ENCODE data around the gene MRTFB. TPM values are rescaled to one million over a fixed set of nuclear protein-coding genes. Genes with fewer than 3 reads are reported as not detected.
A peak's percentile ranks its signal among the peaks of the same experiment; 100 is the strongest.

The MRTFB gene
- total and polyA plus RNA-seq, 2 of the 13 experiments (the other 11 are each of a cell fraction or from before 2014, with no cell fraction given) = 11.4 to 14.0 TPM

GRCh38 chr16:14071576-14072271, 605 bp downstream of the MRTFB start (continued):
- TF ChIP-seq SMAD3 (CRISPR knock-in tag; IDR thresholded peaks at IDR 0.05) (0 out of 2 replicates have a peak, but pooled peaks have one; percentile 29), IKZF4 (CRISPR knock-in tag; IDR thresholded peaks at IDR 0.05; ENCODE audit: borderline replicate concordance, low read depth, not compliant biosample characterization) (no peak), ZBTB49 (CRISPR knock-in tag; IDR thresholded peaks at IDR 0.05; ENCODE audit: borderline replicate concordance) (no peak), ZFP36L2 (CRISPR knock-in tag; IDR thresholded peaks at IDR 0.05) (0 out of 2 replicates have a peak, but pooled peaks have one; percentile 81), PTBP1 (IDR thresholded peaks at IDR 0.05; ENCODE audit: low read depth, low read length, poor library complexity, severe bottlenecking) (no peak), ZNF292 (CRISPR knock-in tag; IDR thresholded peaks at IDR 0.05; ENCODE audit: borderline replicate concordance, low read depth) (peak; percentile 20; the same call in 1 of the 2 replicates), ZNF792 (CRISPR knock-in tag; IDR thresholded peaks at IDR 0.05) (0 out of 2 replicates have a peak, but pooled peaks have one; percentile 23), ZFP41 (CRISPR knock-in tag; IDR thresholded peaks at IDR 0.05; ENCODE audit: borderline replicate concordance) (no peak), REXO4 (CRISPR knock-in tag; IDR thresholded peaks at IDR 0.05; ENCODE audit: borderline replicate concordance) (no peak), ZNF142 (CRISPR knock-in tag; IDR thresholded peaks at IDR 0.05) (no peak), THAP9 (CRISPR knock-in tag; IDR thresholded peaks at IDR 0.05; ENCODE audit: borderline replicate concordance) (no peak), ATF1 (CRISPR knock-in tag; IDR thresholded peaks at IDR 0.05) (no peak), FOSL2 (CRISPR knock-in tag; IDR thresholded peaks at IDR 0.05) (no peak), EP300 (IDR thresholded peaks at IDR 0.05; ENCODE audit: low read depth in 2 of 2, low read length in 2 of 2) (no peak), EP300 (CRISPR knock-in tag; IDR thresholded peaks at IDR 0.05; ENCODE audit: borderline replicate concordance) (no peak), MZF1 (CRISPR knock-in tag; IDR thresholded peaks at IDR 0.05; ENCODE audit: borderline replicate concordance) (no peak), MATR3 (CRISPR knock-in tag; IDR thresholded peaks at IDR 0.05) (no peak)

All from HepG2 (cell line).